Suppressor macrophage treated with lipopolysaccharide for 1 hour (primary cell): ENCODE measurements around the gene SNRNP35.
"Not testable (repeated sequence)": the region's sequence is repeated elsewhere in the genome, so short reads cannot be mapped to it uniquely, and the experiment has no call there.

Source experiments
- DNase-seq, 3 donors: peaks; one replicate each; pipeline ENCODE4 v3.0.0-alpha.2; 2020 to 2022

The SNRNP35 gene

GRCh38 chr12:123489580-123489979, 31.6 kb downstream of the SNRNP35 start:
- DNase-seq, result no peak

GRCh38 chr12:123490089-123490488, 32.1 kb downstream of the SNRNP35 start:
- DNase-seq, result no peak

- DNase-seq, result no peak
Observed at GRCh38 chr12:123491056-123491455, 33.1 kb downstream of the SNRNP35 start.

- no peak for DNase-seq
Observed at GRCh38 chr12:123491481-123491880, 33.5 kb downstream of the SNRNP35 start.

- DNase-seq, result peak; percentile 33 to 57 (median 53)
Observed at GRCh38 chr12:123492339-123493039, 34.5 kb downstream of the SNRNP35 start.

GRCh38 chr12:123494124-123494851, 36.3 kb downstream of the SNRNP35 start:
- DNase-seq, result no peak

- no peak for DNase-seq
Observed at GRCh38 chr12:123497065-123497464, 39.1 kb downstream of the SNRNP35 start.

- no peak for DNase-seq
Observed at GRCh38 chr12:123498126-123498825, 40.3 kb downstream of the SNRNP35 start.

GRCh38 chr12:123499332-123499731, 41.4 kb downstream of the SNRNP35 start:
- no peak for DNase-seq

GRCh38 chr12:123502163-123502704, 44.3 kb downstream of the SNRNP35 start:
- no peak for DNase-seq

GRCh38 chr12:123506059-123506842, 48.3 kb downstream of the SNRNP35 start:
- no peak for DNase-seq

GRCh38 chr12:123506843-123507236, 48.9 kb downstream of the SNRNP35 start:
- no peak for DNase-seq

GRCh38 chr12:123512838-123513665, 55.1 kb downstream of the SNRNP35 start:
- DNase-seq, result no peak

GRCh38 chr12:123513805-123514204, 55.9 kb downstream of the SNRNP35 start:
- no peak for DNase-seq

GRCh38 chr12:123514582-123515221, 56.8 kb downstream of the SNRNP35 start:
- DNase-seq, result not testable (repeated sequence)

- no peak for DNase-seq
Observed at GRCh38 chr12:123516216-123516780, 58.4 kb downstream of the SNRNP35 start.
